DMS53 (cell line): ENCODE results near the gene CRACR2A.

ENCODE experiments used
- DNase-seq: peaks from one replicate; lab custom pipeline; 2025; lab: John Stamatoyannopoulos, UW

Gene CRACR2A, protein sequence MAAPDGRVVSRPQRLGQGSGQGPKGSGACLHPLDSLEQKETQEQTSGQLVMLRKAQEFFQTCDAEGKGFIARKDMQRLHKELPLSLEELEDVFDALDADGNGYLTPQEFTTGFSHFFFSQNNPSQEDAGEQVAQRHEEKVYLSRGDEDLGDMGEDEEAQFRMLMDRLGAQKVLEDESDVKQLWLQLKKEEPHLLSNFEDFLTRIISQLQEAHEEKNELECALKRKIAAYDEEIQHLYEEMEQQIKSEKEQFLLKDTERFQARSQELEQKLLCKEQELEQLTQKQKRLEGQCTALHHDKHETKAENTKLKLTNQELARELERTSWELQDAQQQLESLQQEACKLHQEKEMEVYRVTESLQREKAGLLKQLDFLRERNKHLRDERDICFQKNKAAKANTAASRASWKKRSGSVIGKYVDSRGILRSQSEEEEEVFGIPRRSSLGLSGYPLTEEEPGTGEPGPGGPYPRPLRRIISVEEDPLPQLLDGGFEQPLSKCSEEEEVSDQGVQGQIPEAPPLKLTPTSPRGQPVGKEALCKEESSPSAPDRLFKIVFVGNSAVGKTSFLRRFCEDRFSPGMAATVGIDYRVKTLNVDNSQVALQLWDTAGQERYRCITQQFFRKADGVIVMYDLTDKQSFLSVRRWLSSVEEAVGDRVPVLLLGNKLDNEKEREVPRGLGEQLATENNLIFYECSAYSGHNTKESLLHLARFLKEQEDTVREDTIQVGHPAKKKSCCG

DNA sequence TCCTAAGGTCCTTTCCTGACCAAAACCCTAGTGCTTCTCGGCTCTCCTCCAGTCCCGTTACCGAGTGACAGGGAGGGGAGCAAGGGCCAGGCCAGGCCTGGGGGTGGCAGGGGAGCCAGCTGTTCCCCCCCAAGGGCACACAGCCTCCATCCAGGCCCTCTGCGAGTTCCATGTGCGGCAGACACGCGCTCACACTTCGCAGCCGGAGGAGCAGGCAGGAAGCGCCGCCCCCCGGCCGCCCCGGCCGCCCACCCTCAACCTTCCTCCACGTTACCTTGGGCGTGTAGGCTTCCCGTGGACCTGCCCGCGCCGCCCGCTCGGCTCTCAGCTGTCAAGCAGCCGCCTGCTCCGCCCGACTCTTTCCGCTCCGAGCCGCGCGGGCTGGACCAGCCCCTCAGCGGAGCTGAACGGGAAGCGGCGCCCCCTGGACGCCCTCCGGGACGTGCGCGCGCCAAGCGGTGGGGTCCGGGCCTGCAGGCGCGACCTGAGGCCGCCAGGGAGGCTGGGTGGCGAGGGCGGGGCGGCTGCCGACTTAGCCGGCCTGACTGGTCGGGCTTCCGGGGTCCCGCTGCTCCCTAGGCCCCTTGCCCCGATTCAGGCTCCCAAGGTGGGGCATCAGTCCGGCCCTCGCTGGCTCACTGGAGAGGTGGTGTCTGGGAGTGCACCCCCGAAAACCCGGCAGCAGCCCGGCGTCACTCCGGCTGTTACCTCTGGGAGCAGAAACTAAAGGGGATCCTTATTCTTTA is at the start of gene CRACR2A:
Gene CRACR2A (minus strand): TSS at position 369 of the 746 bp plus-strand sequence. CDS start 56,110 bp downstream, outside the sequence.
- peak; percentile 100 for DNase-seq

DNA sequence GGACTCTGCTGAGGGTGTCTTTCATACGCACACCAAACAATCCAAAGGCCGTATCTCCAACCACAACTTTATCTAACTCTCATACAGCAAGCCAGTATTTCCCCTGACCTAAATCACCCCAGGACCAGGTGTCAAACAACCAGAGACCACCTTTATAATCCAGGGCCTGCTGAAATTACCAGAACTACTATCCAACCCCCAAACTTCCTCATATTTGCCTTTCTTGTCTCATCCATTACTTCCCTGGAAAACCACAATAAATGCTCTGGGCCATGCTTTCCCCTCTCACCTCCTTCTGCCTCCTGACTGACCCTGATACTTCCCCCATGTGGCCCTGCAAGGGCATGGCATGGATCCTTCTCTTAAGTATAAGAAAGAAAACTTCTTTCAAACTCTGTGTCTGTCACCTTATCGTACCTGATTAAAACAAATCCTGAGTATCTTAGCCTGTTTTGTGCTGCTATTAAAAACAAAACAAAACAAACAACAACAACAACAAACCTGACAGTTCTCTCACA is 44.7 kb upstream of the CRACR2A start:
- peak; percentile 72 for DNase-seq

DNA sequence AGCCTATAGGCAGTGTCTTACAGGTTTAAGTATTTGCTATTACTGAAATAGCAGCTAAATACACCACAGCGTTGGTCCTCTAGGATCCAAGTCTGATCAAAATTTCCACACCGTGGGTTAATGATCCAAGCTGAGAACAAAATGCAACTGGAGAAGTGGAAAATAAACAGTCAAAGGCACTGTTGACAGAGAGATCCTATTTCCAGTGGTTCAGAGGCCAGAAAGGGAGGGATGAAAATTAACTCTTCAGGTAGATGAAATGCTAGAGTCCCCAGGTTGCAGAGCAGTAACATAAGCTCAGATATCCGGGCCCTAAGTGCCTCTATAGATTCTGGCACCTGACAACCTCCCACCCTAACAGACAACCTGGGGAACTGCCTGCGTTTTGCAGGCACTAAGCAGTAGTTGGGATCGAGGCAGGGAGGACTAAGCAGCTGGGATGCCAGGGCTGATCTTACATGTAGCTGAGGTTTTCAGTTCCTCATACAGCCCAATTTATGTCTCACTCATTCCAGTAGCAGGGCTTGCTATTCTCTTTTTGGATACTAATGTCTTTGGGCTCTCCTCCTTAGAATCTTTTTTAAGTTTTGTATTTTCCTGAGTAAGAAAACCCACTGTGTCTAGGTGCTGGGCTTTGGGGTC is 42.7 kb upstream of the CRACR2A start:
- DNase-seq = peak; percentile 100

GRCh38 chr12:3795066-3795465 is 42.2 kb upstream of the CRACR2A start:
- peak; percentile 87 for DNase-seq

GRCh38 chr12:3792623-3793288 is 39.8 kb upstream of the CRACR2A start:
- DNase-seq = no peak

DNA sequence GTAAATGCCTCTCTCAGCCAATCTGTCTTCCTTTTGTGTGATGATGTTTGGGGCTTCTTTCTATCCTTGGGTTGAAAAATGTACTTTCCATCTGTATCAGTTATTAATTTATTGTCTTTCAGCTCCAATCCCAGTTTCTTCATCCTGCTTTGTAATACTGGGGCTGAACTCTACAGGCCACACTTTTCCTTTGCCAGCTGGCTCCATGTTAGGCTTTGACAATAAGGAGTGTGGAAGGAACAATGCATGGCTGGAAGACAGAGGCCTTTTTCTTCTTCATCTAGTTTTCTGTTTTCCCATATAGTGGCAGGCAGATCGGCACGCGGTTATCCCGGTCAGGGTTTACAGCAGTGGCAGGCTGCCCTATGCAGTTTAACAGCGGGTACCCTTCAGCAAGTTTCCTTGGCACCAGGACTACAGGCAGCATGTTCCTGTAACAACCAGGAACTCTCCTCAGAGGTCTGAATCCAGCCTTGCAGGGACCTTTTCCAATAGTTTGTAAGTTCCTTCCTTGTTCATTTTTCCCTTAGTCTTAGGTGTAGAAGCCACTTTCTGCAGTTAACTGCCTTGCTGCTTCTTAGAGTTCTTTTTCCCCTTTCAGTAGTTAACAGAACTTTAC is 38.5 kb upstream of the CRACR2A start:
- DNase-seq = no peak

DNA sequence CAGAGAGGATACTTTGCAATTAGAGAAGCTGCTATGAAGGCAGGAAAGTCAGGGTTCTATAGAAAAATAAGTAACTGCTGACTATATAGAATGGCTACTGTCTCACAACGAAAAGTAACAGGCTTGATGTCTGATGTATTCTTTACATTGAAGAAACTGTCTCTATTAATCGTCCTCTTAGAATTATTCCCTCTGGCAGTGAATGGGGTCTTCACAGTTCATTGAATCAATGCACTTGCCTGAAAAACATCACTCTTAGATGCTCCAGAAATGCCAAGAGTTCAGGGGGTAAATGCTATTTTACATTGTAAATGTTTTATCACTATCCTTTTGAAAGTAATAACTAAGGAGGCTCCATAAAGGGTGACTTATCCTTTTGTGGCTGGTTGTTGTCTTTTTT is 37.7 kb upstream of the CRACR2A start:
- no peak for DNase-seq

DNA sequence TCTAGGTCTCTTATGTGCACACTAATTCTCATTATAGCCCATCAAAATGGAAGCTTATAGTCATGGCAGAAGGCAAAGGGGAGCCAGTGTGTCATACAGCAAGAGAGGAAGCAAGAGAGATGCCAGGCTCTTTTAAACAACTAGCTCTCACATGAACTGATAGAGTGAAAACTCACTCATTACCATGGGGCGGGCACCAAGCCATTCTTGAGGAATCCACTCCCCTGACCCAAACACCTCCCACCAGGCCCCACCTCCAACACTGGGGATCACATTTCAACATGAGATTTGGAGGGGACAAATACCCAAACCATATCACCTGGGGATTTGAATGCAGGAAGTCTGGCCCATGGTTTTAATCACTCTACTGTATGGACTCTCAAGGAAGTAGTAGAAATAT is 36.9 kb upstream of the CRACR2A start:
- DNase-seq = no peak

DNA sequence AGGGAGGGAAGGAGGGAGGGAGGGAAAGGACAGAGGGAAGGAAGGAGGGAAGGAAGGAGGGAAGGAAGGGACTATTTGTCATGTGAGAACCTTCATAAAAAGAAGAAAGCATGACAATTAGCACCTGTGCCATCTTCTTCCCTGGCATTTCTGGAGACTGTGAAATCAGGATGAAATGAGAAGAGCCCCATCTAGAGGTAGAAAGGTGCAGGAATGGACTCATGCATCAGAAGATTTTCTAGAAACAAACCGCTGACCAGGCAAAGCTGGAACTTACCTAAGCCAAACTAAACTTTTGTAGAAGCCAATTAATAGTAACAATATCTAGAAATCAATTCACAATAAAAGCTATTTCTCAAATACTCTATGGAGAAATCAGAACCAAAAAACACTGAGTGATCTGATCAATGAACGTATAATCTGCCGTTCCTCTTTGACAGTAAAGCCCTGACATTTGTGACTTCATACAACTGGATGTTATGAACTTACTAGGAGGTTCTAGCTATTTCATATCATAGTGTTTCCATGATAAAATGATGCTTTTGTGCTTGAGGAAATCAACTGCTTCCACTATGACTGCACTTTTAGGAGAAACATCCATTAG is 24.4 kb upstream of the CRACR2A start:
- DNase-seq = peak; percentile 100

GRCh38 chr12:3775385-3776035 is 22.6 kb upstream of the CRACR2A start:
- no peak for DNase-seq

- DNase-seq = no peak
Observed at GRCh38 chr12:3772380-3772779, 19.5 kb upstream of the CRACR2A start.

DNA sequence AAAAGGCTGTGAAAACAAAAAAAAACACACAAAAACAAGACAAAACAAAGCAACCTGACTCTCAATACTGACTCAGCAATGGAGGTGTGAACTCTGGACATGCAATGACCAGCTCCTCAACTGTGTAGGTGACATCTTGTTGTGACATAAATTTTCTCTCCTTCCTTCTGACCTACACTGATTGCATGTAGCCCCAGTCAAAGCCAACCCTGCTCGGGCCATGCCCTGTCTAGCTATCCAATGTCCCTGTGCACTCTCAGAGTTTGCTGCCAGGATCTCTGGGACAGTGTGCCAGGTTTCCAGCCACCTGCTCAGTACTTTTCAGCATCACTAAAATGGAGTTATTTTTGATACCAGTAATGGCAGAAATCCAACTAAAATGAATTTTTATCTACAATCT is 18.9 kb upstream of the CRACR2A start:
- no peak for DNase-seq

DNA sequence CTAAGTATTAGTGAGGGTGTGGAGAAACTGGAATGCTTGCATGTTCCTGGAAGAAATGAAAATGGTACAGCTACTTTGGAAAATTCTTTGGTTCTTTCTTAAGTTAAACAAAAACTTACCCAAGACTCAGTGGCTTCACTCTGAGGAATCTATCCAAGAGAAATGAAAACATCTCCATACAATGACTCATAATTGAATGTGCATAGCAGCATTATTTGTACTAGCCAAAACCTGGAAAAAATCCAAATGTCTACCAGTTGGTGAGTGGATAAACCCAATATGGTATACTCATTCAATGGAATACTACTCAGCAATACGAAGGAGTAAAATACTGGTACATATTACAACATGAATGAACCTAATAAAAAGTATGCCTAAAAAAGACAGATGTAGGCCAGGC is 18.0 kb upstream of the CRACR2A start:
- DNase-seq = peak; percentile 95

DNA sequence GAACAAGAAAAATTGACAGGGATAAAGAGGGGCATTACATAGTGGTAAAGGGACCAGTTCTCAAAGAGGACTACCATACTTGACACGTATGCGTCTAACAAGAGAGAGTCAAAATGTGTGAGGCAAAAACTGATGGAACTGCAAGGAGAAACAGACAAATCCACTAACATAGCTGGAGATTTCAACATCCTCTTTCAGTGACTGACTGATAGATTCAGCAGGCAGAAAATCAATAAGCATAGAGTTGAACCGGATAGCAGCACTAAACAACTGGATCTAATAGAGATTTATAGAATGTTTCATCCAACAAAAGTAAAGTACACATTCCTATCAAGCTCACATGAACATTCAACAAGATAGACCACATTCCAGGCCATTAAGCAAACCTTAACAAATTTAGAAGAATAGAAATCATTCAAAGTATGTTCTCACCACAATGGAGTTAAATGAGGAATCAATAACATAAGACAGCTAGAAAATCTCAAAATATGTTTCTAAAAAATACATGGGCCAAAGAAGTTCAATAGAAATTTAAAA is 16.1 kb upstream of the CRACR2A start:
- no peak for DNase-seq

- DNase-seq = no peak
Observed at GRCh38 chr12:3761116-3761735, 8.3 kb upstream of the CRACR2A start.

GRCh38 chr12:3759878-3760277 is 7.0 kb upstream of the CRACR2A start:
- no peak for DNase-seq

DNA sequence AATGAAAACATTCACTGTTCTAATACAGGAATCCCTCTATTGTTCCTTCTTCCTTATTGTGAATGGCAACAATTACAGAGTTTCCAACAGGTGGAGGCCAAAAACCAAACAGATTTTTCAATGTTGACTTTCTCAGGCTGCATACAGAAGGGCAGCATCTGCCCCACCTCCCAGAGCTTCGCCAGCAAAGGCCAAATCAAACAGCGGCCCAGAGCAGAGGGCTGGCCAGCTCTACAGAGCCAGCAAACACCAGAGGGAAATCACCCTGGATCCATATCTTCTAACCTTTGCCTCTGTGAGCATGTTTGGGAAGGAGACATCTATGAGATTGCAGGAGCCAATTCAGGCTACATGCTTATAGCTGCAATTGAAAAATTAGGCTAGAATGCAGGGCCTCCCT is 4.4 kb upstream of the CRACR2A start:
- DNase-seq = peak; percentile 96

DNA sequence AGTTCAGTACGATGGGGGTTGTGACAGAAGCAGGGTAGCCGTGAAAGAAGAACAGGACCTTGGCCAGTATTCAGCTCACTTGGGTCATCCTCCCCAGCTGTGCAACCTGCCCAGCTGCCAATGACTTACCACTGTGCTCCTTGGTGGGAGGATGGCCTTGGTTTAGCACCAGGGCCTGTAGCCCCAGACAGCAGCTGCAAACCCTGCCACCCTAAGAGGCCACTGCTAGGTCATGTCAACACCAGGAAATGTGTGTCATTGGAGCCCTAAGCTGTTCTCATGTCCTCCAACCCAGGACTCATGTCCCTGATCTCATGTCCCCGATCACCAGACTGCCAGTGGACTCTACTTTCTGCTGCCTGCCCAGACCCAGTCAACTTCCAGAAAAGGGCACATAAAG is 3.0 kb upstream of the CRACR2A start:
- DNase-seq = peak; percentile 91
